A549 (cell line): Measurements from ENCODE around the gene GLA.

Source experiments
- PHF8 ChIP-seq: fragments of 200-600 bp; sonication (generic); IDR thresholded peaks from 2 replicates; pipeline ENCODE4 v1.6.1; 2016; ENCODE audit warnings: low read depth, mild to moderate bottlenecking, antibody characterized with exemption, moderate library complexity, borderline replicate concordance
- RCOR1 ChIP-seq: fragments of 150-350 bp; IDR thresholded peaks from 2 replicates; pipeline ENCODE4 v1.6.1; 2014; ENCODE audit warnings: antibody characterized with exemption, low read length, low read depth

GRCh38 chrX:101411984-101412383, 4.3 kb upstream of the GLA start:
- TF ChIP-seq RCOR1: no peak
- TF ChIP-seq PHF8: no peak
